Ovary (tissue), 3 donors: Measurements from ENCODE around the gene PRDM16.

ENCODE experiments used
- POLR2A ChIP-seq: fragments of 450-650 bp; IDR thresholded peaks from one replicate; pipeline ENCODE4 v1.6.1; 2017; ENCODE audit warnings: antibody characterized with exemption, mild to moderate bottlenecking, moderate library complexity
- TF ChIP-seq, protein P1 (sequence below), 3 donors: fragments of 450-650 bp in 2 of 3; fragments of 200-600 bp in 1 of 3; IDR thresholded peaks; one replicate each; pipeline versions ENCODE4 v1.5.1 to v1.8.0; 2016 to 2022; ENCODE audit warnings: antibody characterized with exemption in 3 of 3, mild to moderate bottlenecking in 1 of 3
- donor health status: DM: no; HTN: no; CAD: no.

GRCh38 chr1:3207217-3207848 lies 138.3 kb downstream of the PRDM16 start:
- TF ChIP-seq, protein P1, sequence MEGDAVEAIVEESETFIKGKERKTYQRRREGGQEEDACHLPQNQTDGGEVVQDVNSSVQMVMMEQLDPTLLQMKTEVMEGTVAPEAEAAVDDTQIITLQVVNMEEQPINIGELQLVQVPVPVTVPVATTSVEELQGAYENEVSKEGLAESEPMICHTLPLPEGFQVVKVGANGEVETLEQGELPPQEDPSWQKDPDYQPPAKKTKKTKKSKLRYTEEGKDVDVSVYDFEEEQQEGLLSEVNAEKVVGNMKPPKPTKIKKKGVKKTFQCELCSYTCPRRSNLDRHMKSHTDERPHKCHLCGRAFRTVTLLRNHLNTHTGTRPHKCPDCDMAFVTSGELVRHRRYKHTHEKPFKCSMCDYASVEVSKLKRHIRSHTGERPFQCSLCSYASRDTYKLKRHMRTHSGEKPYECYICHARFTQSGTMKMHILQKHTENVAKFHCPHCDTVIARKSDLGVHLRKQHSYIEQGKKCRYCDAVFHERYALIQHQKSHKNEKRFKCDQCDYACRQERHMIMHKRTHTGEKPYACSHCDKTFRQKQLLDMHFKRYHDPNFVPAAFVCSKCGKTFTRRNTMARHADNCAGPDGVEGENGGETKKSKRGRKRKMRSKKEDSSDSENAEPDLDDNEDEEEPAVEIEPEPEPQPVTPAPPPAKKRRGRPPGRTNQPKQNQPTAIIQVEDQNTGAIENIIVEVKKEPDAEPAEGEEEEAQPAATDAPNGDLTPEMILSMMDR (IDR thresholded peaks at IDR 0.05): no peak
- TF ChIP-seq POLR2A: no peak
